ENCODE measurements around the gene AMDHD2. TPM values are rescaled to one million over a fixed set of nuclear protein-coding genes. Genes with fewer than 3 reads are reported as not detected.

AMDHD2 gene
- total RNA-seq, 1 donor from 2014 or later, result 53.4 TPM

DNA sequence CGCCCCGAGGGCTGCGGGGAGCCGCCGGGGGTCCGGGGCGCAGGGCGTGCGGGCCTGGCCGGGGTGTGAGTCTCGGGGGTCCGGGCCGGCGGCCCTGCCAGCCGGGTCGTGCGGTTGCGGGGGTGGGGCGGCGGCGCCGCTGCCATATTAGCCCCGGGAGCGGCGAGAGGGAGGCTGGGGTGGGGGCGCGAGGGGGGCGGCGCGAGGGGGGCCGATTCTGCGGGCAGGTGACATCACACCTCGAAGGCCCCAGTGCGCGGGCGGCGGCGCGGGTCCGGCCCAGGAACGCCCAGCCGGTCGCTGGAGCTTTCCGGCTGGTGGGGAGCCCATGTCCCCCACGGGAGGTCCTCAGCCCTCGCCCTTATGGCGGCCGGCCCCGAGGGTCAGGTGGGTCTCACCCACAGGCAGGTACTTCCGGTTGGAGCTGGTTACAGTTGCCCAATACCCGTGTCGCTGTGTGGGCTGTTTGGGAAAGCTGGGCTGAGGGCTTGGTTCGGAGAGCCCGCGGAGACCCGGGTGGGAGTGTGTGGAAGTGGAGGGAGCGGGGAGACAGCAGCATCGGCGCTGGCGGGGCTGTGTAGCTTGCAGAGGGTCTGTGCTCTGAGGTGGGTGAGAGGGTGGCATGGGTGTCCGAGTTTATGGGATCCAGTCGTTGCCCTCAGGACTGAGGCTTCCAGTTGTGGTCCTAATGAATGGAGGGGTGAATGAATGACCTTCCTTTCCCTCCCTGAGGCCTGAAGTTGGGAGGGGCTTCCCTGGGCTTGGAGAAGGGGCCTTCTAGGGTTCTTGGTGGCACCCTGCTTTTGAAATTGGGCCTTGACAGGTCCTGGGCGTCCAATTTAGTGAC lies 5.6 kb upstream of the AMDHD2 start:
- H3K4me1 ChIP-seq, result peaks cover 68% of the 10 kb centered on the region
- DNase-seq, result no peak
- intact Hi-C loops (cut with DNase I), result no loop called here

DNA sequence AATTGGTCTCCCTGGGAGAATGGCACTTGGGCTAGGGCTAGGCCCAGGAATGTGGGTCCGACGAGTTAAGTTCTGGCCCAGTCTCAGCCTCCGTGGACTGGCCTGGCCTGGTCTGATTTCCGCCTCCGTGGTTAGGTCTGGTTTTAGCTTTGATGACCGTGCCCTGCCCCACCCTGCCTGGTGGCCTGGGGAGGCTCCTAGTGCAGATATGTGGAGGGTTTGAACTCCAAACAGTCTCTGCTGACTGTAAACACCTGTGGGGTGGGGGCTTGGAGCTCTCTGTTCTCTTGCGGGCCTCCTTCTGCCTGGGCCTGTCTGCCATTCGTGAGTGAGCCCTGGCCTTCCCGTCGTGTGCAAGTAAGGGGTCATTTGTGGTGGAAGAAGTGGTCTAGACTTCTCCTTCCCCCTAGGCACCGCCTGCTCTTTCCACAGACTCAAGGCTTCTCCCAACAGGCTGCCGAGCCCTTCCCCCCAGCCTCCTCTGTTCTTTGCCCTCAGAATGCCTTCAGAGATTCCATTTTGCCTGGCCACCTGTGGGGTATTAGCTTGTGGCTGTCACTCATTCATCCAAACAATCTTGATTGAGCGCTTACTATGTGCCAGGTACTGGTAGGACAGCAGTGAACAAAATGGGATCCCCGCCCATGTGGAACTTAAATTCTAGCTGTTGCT lies 4.9 kb upstream of the AMDHD2 start:
- H3K36me3 ChIP-seq, result peaks cover 10% of the 10 kb centered on the region
- peak overlapping the region; percentile 98 for H3K27ac ChIP-seq
- peak in 1 of 2 donors; percentile 1 for ATAC-seq
- intact Hi-C loops (cut with DNase I), result no loop called here
- peak overlapping the region; percentile 85 for H3K4me3 ChIP-seq
- DNase-seq, result no peak
- H3K4me1 ChIP-seq, result peaks cover 71% of the 10 kb centered on the region
- H3K9me3 ChIP-seq, result no peaks in the 10 kb centered on the region
- H3K27me3 ChIP-seq (ENCODE audit: low read depth), result no peaks in the 10 kb centered on the region
- TF ChIP-seq, protein P1, sequence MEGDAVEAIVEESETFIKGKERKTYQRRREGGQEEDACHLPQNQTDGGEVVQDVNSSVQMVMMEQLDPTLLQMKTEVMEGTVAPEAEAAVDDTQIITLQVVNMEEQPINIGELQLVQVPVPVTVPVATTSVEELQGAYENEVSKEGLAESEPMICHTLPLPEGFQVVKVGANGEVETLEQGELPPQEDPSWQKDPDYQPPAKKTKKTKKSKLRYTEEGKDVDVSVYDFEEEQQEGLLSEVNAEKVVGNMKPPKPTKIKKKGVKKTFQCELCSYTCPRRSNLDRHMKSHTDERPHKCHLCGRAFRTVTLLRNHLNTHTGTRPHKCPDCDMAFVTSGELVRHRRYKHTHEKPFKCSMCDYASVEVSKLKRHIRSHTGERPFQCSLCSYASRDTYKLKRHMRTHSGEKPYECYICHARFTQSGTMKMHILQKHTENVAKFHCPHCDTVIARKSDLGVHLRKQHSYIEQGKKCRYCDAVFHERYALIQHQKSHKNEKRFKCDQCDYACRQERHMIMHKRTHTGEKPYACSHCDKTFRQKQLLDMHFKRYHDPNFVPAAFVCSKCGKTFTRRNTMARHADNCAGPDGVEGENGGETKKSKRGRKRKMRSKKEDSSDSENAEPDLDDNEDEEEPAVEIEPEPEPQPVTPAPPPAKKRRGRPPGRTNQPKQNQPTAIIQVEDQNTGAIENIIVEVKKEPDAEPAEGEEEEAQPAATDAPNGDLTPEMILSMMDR (IDR thresholded peaks at IDR 0.05), result no peak

More for the DNA sequence above, 5.6 kb upstream of the AMDHD2 start:
- Histone ChIP-seq H3K27me3 (ENCODE audit: low read depth) (no peaks in the 10 kb centered on the region), H3K9me3 (no peaks in the 10 kb centered on the region), H3K4me3 (peak overlapping the region; percentile 85), H3K27ac (peak overlapping the region; percentile 98), H3K36me3 (peaks cover 7% of the 10 kb centered on the region)
- peak; percentile 4 to 9 for ATAC-seq
- TF ChIP-seq, protein P1 (IDR thresholded peaks at IDR 0.05), result no peak

DNA sequence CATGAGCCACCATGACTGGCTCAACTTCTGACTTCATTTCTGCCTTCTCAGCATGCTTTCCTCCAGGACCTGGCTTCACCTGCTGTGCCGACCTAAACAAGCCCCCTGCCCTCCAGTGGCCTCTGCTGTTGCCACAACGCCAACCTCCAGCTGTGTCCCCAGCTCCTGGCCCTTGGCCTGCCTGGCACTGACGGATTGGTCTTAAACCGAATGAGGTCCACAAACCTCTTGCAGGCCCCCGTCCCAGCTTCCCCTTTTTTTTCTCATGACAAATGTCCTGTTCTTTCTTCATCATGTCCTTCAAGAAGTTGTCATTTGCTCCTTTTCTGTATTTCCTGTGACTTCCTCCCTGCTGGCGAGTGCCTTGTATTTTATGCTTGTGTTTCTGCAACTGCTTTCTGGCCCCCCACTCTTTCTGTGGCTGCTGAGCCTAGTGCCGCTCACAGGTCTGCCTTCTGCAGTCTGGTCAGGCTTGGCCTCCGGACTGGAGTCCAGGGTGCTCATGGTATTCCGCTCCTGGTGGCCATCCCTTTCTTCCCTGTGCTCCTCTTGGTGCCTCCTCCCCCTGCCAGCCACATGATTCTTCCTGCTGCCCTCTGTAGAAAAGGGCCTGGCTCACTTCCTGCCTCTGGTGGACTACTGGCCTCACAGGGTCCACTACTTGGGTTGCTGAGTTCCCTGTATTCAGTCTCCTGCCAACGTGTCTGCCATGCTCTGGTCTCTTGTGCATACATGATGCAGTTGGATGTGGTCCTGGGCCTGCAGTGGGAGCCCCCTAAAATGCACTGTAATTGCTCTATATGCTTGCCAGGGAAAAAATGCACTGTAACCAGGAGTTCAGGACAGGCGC lies 3.6 kb upstream of the AMDHD2 start:
- no peaks in the 10 kb centered on the region for H3K27me3 ChIP-seq (ENCODE audit: low read depth)
- H3K9me3 ChIP-seq, result no peaks in the 10 kb centered on the region
- peaks cover 75% of the 10 kb centered on the region for H3K4me1 ChIP-seq
- peak overlapping the region; percentile 98 for H3K27ac ChIP-seq
- intact Hi-C loops (cut with DNase I), result no loop called here
- H3K36me3 ChIP-seq, result peaks cover 16% of the 10 kb centered on the region
- peak overlapping the region; percentile 85 for H3K4me3 ChIP-seq
- DNase-seq, result peak; percentile 71
- no peak for ATAC-seq
- TF ChIP-seq, protein P1 (IDR thresholded peaks at IDR 0.05), result no peak

DNA sequence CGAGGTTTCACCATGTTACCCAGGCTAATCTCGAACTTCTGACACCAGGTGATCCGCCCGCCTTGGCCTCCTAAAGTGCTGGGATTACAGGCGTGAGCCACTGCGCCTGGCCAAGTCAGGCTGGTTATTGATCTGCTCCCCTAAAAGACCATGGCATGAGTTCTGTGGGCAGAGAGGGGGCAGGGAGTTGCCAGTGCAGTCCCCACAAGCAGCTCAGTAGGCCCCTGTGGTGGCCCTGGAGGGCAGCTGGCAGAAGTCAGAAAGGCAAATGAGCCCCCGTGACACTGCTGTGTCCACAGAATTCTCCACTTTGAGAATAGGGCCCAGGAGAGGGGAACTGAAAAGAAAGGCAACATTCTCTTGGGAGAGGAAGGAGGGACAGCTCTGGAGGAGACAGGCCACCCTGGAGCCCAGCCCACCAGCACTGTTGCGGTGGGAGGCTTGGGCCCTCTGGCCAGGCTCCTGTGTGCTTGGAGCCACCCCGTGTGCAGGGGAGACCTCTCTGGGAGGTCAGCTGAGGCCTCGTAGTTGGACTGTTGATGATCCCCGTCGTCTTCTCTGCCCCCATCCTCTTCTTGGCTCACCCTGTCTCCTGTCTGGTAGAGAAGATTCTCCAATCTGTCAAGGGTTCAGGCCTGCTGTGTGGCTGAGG lies 2.1 kb upstream of the AMDHD2 start:
- H3K4me3 ChIP-seq, result peak overlapping the region; percentile 17

More for the DNA sequence above, 2.1 kb upstream of the AMDHD2 start:
- no peaks in the 10 kb centered on the region for H3K27me3 ChIP-seq (ENCODE audit: low read depth)
- peaks cover 26% of the 10 kb centered on the region for H3K36me3 ChIP-seq
- peaks cover 62% of the 10 kb centered on the region for H3K4me1 ChIP-seq
- TF ChIP-seq, protein P1 (IDR thresholded peaks at IDR 0.05), result no peak
- H3K9me3 ChIP-seq, result no peaks in the 10 kb centered on the region
- ATAC-seq (no peak), DNase-seq (no peak)
- intact Hi-C loops (cut with DNase I), result no loop called here
- peak overlapping the region; percentile 81 for H3K27ac ChIP-seq
